SK-N-SH (cell line): ENCODE data around the gene SORBS1. TPM values are rescaled to one million over a fixed set of nuclear protein-coding genes. Genes with fewer than 3 reads are reported as not detected.
"Not testable (repeated sequence)": the region's sequence is repeated elsewhere in the genome, so short reads cannot be mapped to it uniquely, and the experiment has no call there.

ENCODE experiments used
- CTCF ChIA-PET: fragments of 300-600, 350-600 bp; formaldehyde crosslinking; extraction: SDS; loops from one replicate; lab custom pipeline; 2021; lab: Yijun Ruan, JAX
- POLR2A ChIA-PET: fragments of 350-600 bp; sonication (Branson Sonifier 250); formaldehyde crosslinking; extraction: SDS; loops from one replicate; lab custom pipeline; 2020; ENCODE audit warnings: antibody characterized with exemption, inconsistent platforms; lab: Yijun Ruan, JAX
- DNase-seq: peaks from one replicate; pipeline ENCODE4 v3.0.0; 2012
- H2AFZ ChIP-seq: fragments of 200-600 bp; sonication (generic); 2 replicates; pipeline ENCODE4 v1.8.1; 2016; ENCODE audit warnings: antibody characterized with exemption, mild to moderate bottlenecking, low read depth
- H3F3A ChIP-seq: fragments of 200-600 bp; sonication (generic); replicated peaks from 2 replicates; pipeline ENCODE3; 2016; ENCODE audit warnings: antibody characterized with exemption, mild to moderate bottlenecking; ENCODE audit not compliant: insufficient read depth
- H3K27ac ChIP-seq, 2 experiments: fragments of 200-500 bp in 1 of 2; fragments of 200-600 bp in 1 of 2; sonication (Bioruptor generic) in 1 of 2; sonication (generic), shearing (Covaris generic) in 1 of 2; 2 replicates each; pipeline versions ENCODE4 v1.5.1 to v1.6.1; 2014 to 2016; ENCODE audit warnings: low read depth in 2 of 2, inconsistent platforms in 1 of 2, low read length in 1 of 2, mild to moderate bottlenecking in 1 of 2, mixed read lengths in 1 of 2
- H3K27me3 ChIP-seq: fragments of 200-600 bp; sonication (generic), shearing (Covaris generic); 2 replicates; pipeline ENCODE4 v1.6.1; 2016; ENCODE audit warnings: mixed run types; ENCODE audit not compliant: insufficient read depth
- H3K36me3 ChIP-seq, 2 experiments: fragments of 200-500 bp in 1 of 2; fragments of 200-600 bp in 1 of 2; sonication (Bioruptor generic) in 1 of 2; sonication (generic) in 1 of 2; replicated peaks in 1 of 2; 2 replicates each; pipeline versions ENCODE3 to v1.5.1; 2014 to 2016; ENCODE audit warnings: low read length in 1 of 2, mild to moderate bottlenecking in 1 of 2; ENCODE audit not compliant: insufficient read depth in 2 of 2, control insufficient read depth in 1 of 2
- H3K4me1 ChIP-seq, 2 experiments: fragments of 200-500 bp in 1 of 2; fragments of 200-600 bp in 1 of 2; sonication (Bioruptor generic) in 1 of 2; sonication (generic), shearing (Covaris generic) in 1 of 2; 2 replicates each; pipeline versions ENCODE4 v1.5.1 to v1.6.1; 2014 to 2016; ENCODE audit warnings: low read depth in 1 of 2, low read length in 1 of 2, mixed run types in 1 of 2; ENCODE audit not compliant: insufficient read depth in 2 of 2, control insufficient read depth in 1 of 2
- H3K4me2 ChIP-seq: fragments of 200-600 bp; sonication (generic), shearing (Covaris generic); 2 replicates; pipeline ENCODE4 v1.6.1; 2017; ENCODE audit warnings: mixed run types
- H3K4me3 ChIP-seq, 2 experiments: fragments of 200-500 bp in 1 of 2; fragments of 200-600 bp in 1 of 2; sonication (Bioruptor generic) in 1 of 2; sonication (generic), shearing (Covaris generic) in 1 of 2; 2 replicates each; pipeline versions ENCODE4 v1.5.1 to v1.8.1; 2014 to 2016; ENCODE audit warnings: low read depth in 2 of 2, inconsistent platforms in 1 of 2, low read length in 1 of 2, mild to moderate bottlenecking in 1 of 2, mixed read lengths in 1 of 2, moderate library complexity in 1 of 2
- H3K79me2 ChIP-seq: fragments of 200-600 bp; sonication (generic); 2 replicates; pipeline ENCODE4 v1.8.1; 2017; ENCODE audit warnings: mild to moderate bottlenecking; ENCODE audit not compliant: insufficient read depth
- H3K9ac ChIP-seq: fragments of 200-600 bp; sonication (generic); 2 replicates; pipeline ENCODE4 v1.6.1; 2017; ENCODE audit warnings: mixed run types
- H3K9me2 ChIP-seq: fragments of 200-600 bp; sonication (generic); 2 replicates; pipeline ENCODE4 v1.6.1; 2017; ENCODE audit warnings: mixed run types
- H3K9me3 ChIP-seq: fragments of 200-600 bp; sonication (generic); 2 replicates; pipeline ENCODE4 v1.6.1; 2017; ENCODE audit warnings: mixed run types, mild to moderate bottlenecking, moderate library complexity
- H4K20me1 ChIP-seq: fragments of 200-600 bp; sonication (generic); 2 replicates; pipeline ENCODE4 v1.6.1; 2017; ENCODE audit warnings: mild to moderate bottlenecking, mixed run types; ENCODE audit not compliant: insufficient read depth
- CHD2 ChIP-seq: fragments of 150-350 bp; IDR thresholded peaks from 2 replicates; pipeline ENCODE4 v1.6.1; 2018; ENCODE audit warnings: low read length; ENCODE audit not compliant: partially characterized antibody
- ELF1 ChIP-seq: IDR thresholded peaks from 2 replicates; pipeline ENCODE4 v1.4.0; 2012
- EP300 ChIP-seq, 2 experiments: IDR thresholded peaks; 2 replicates each; pipeline versions ENCODE4 v1.4.0 to v1.6.1; 2012; ENCODE audit warnings: borderline replicate concordance in 1 of 2, low read depth in 1 of 2, low read length in 1 of 2
- FOXM1 ChIP-seq: IDR thresholded peaks from 2 replicates; pipeline ENCODE4 v1.4.0; 2012; ENCODE audit warnings: low read depth, mild to moderate bottlenecking
- GABPA ChIP-seq: IDR thresholded peaks from 2 replicates; pipeline ENCODE4 v1.4.0; 2012; ENCODE audit warnings: low read depth, mild to moderate bottlenecking
- JUND ChIP-seq: IDR thresholded peaks from 2 replicates; pipeline ENCODE4 v1.4.0; 2012
- MEF2A ChIP-seq: IDR thresholded peaks from 2 replicates; pipeline ENCODE4 v1.4.0; 2012; ENCODE audit warnings: low read depth, borderline replicate concordance
- MXI1 ChIP-seq: IDR thresholded peaks from 2 replicates; pipeline ENCODE4 v1.6.1; 2012; ENCODE audit warnings: mild to moderate bottlenecking, low read depth, low read length, improper control_type of control experiment
- NFIC ChIP-seq: IDR thresholded peaks from 2 replicates; pipeline ENCODE4 v1.4.0; 2012; ENCODE audit warnings: borderline replicate concordance
- RAD21 ChIP-seq: IDR thresholded peaks from 2 replicates; pipeline ENCODE4 v1.6.1; 2012; ENCODE audit warnings: mild to moderate bottlenecking, low read length
- RXRA ChIP-seq: IDR thresholded peaks from 2 replicates; pipeline ENCODE4 v1.4.0; 2012; ENCODE audit warnings: low read depth, mild to moderate bottlenecking, borderline replicate concordance
- SMC3 ChIP-seq: IDR thresholded peaks from 2 replicates; pipeline ENCODE4 v1.6.1; 2012; ENCODE audit warnings: low read depth, low read length, improper control_type of control experiment
- WGBS: methylation state at CpG from one replicate; pipeline ENCODE4 v1.1.6; 2017; ENCODE audit warnings: low lambda C conversion rate; 5-methylcytosine and 5-hydroxymethylcytosine counted together
- polyA plus RNA-seq, 3 experiments: library from polyadenylated mRNA; depleted of rRNA; stranded (reverse); fragments of >200 nt; gene quantifications; 2 replicates each; pipeline ENCODE4 v1.2.3, GENCODE V29; 2012
- TF ChIP-seq, protein P1 (sequence below): fragments of 150-350 bp; IDR thresholded peaks from 2 replicates; pipeline ENCODE4 v1.6.1; 2017; ENCODE audit warnings: antibody characterized with exemption, low read length, low read depth, borderline replicate concordance
- TF ChIP-seq, protein P2 (sequence below): IDR thresholded peaks from 2 replicates; pipeline ENCODE4; 2012

The SORBS1 gene
- polyA plus RNA-seq, 1 of the 3 experiments (the other 2 are of a cell fraction): 0.36 TPM

- ChIA-PET POLR2A (no interaction called here), CTCF (interaction anchor here (1.1 to 5.5 kb wide), 5 partner anchors 9 to 107 kb away, joined by 4 to 33 read pairs (median 13); no protein-coding TSS in a partner anchor)
- H4K20me1 ChIP-seq: no peaks in the 10 kb centered on the region
- H3K9me2 ChIP-seq: no peaks in the 10 kb centered on the region
- no peaks in the 10 kb centered on the region for H3K79me2 ChIP-seq
- H3K27ac ChIP-seq: no peak overlapping the region
- 73% methylated on average over 6 of the region's 6 CpGs for WGBS
- H3K4me1 ChIP-seq: no peaks in the 10 kb centered on the region
- no peaks in the 10 kb centered on the region for H3K27me3 ChIP-seq
- H3K9ac ChIP-seq: no peak overlapping the region
- no peak overlapping the region for H3K4me2 ChIP-seq
- H3K36me3 ChIP-seq: no peaks in the 10 kb centered on the region
- no peak for DNase-seq
- no peak overlapping the region for H3K4me3 ChIP-seq
- no peaks in the 10 kb centered on the region for H3F3A ChIP-seq
- H2AFZ ChIP-seq: no peak overlapping the region
- no peaks in the 10 kb centered on the region for H3K9me3 ChIP-seq
- TF ChIP-seq SMC3 (no peak), CHD2 (no peak), RXRA (no peak), FOXM1 (no peak), GABPA (no peak), MXI1 (no peak), RAD21 (no peak), NFIC (no peak)
- TF ChIP-seq, protein P1, sequence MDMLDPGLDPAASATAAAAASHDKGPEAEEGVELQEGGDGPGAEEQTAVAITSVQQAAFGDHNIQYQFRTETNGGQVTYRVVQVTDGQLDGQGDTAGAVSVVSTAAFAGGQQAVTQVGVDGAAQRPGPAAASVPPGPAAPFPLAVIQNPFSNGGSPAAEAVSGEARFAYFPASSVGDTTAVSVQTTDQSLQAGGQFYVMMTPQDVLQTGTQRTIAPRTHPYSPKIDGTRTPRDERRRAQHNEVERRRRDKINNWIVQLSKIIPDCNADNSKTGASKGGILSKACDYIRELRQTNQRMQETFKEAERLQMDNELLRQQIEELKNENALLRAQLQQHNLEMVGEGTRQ: no peak
These were observed 210.8 kb downstream of the SORBS1 start for GRCh38 chr10:95350219-95350829.

DNA sequence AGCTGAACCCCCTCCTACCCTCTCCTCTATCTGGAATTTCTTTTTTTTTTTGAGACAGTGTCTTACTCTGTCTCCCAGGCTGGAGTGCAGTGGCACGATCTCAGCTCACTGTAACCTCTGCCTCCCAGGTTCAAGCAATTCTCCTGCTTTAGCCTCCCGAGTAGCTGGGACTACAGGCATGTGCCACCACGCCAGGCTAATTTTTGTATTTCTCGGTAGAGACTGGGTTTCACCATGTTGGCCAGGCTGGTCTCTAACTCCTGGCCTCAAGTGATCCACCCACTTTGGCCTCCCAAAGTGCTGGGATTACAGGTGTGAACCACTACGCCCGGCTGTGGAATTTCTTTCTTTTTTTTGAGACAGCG, 213.8 kb downstream of the SORBS1 start:
- H3K4me1 ChIP-seq, H3F3A ChIP-seq, POLR2A ChIA-PET, H3K27ac ChIP-seq, H3K9me2 ChIP-seq, H3K9ac ChIP-seq, H3K36me3 ChIP-seq, DNase-seq, H2AFZ ChIP-seq, H4K20me1 ChIP-seq, H3K79me2 ChIP-seq, H3K4me2 ChIP-seq, H3K9me3 ChIP-seq, H3K27me3 ChIP-seq, H3K4me3 ChIP-seq: not testable (repeated sequence)
- WGBS: 93% methylated on average over 7 of the region's 7 CpGs
- CTCF ChIA-PET: interaction anchor here (1.0 kb wide), 1 partner anchor 104 kb away, joined by 3 read pairs; no protein-coding TSS in a partner anchor

- CTCF ChIA-PET: interaction anchor here (0.9 to 1.0 kb wide), 2 partner anchors 17 to 104 kb away, joined by 3 to 4 read pairs; no protein-coding TSS in a partner anchor
- no peak for DNase-seq
- no peak overlapping the region for H3K4me2 ChIP-seq
These were observed 214.3 kb downstream of the SORBS1 start for GRCh38 chr10:95346715-95347401.

More at GRCh38 chr10:95346715-95347401, 214.3 kb downstream of the SORBS1 start:
- Histone ChIP-seq H3K9me3 (no peaks in the 10 kb centered on the region), H3K27me3 (no peaks in the 10 kb centered on the region), H3K9me2 (no peaks in the 10 kb centered on the region), H3K4me3 (no peak overlapping the region), H4K20me1 (no peaks in the 10 kb centered on the region), H3K9ac (no peak overlapping the region), H3K79me2 (no peaks in the 10 kb centered on the region), H3K27ac (no peak overlapping the region), H2AFZ (no peak overlapping the region), H3F3A (no peaks in the 10 kb centered on the region)
- POLR2A ChIA-PET: no interaction called here
- 86% methylated on average over 2 of the region's 2 CpGs for WGBS
- TF ChIP-seq MEF2A: no peak
- TF ChIP-seq JUND: no peak
- no peak for TF ChIP-seq EP300 (IDR thresholded peaks at IDR 0.05; ENCODE audit: borderline replicate concordance in 1 of 2, low read depth in 1 of 2, low read length in 1 of 2)
- TF ChIP-seq, protein P2, sequence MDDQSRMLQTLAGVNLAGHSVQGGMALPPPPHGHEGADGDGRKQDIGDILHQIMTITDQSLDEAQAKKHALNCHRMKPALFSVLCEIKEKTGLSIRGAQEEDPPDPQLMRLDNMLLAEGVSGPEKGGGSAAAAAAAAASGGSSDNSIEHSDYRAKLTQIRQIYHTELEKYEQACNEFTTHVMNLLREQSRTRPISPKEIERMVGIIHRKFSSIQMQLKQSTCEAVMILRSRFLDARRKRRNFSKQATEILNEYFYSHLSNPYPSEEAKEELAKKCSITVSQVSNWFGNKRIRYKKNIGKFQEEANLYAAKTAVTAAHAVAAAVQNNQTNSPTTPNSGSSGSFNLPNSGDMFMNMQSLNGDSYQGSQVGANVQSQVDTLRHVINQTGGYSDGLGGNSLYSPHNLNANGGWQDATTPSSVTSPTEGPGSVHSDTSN: no peak
- TF ChIP-seq FOXM1: no peak
- TF ChIP-seq MXI1: no peak
- TF ChIP-seq ELF1: no peak
- TF ChIP-seq, all 33 proteins: peak for 0
- Histone ChIP-seq H3K36me3 (no peaks in the 10 kb centered on the region), H3K4me1 (no peaks in the 10 kb centered on the region)
